ENCODE data around the gene RABL6. TPM values are rescaled to one million over a fixed set of nuclear protein-coding genes. Genes with fewer than 3 reads are reported as not detected.
A peak's percentile ranks its signal among the peaks of the same experiment; 100 is the strongest.

RABL6 gene
- total and polyA plus RNA-seq, 4 donors: 31.3 to 76.1 (median 49.6) TPM

DNA sequence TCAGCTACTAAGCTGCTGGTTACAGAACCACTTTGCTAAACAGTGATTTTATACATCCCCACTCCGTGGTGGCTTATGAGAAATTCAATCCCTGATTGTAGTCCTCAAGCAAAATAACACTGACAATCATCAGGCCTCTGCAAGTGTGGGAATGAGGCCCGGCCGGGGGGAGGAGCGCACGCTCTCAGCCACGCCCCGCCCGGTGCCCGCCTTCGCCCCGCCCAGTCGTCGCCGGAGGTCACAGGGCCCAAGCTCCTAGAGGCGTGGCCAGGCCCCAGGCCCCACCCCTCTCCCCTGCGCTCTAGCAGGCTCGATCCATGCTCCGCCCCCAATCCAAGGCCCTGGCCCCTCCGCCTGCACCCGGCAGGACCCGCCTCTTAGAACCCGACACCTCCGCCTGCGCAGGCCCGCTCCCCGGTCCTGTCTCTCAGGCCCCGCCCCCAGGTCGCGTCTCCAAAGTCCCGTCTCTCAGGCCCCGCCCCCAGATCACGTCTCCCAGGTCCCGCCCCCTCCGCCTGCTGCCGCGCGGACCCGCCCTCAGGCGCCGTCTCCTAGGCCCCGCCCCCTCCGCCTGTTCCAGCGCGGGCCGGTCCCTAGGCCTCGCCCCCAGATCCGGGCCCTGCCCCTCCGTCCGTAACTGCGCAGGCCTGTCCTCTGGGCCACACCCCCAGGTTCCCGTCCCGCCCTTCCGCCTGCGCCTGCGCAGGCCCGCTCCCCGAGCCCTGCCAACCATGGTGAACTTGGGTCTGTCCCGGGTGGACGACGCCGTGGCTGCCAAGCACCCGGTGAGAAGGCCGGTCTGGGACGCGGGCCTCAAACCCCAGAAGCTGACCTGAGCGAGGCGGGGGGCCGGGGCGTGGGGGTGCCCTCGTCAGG lies 16.9 kb upstream of the RABL6 start, which contains the start of gene TMEM141:
Gene TMEM141, plus strand, starts transcription at position 705 of the 876 bp plus-strand sequence. Its CDS starts 27 bp downstream, at position 732.
- DNase-seq (peak; percentile 100), ATAC-seq (ENCODE audit: low FRiP score) (peak; percentile 99)
- 1% methylated on average over 61 to 70 of the region's 70 CpGs for WGBS, 2 donors
- H3K4me3 ChIP-seq (ENCODE audit: low read length in 2 of 2): peak within 1 kb of the TSS; percentile 23 to 40
- intact Hi-C loops (cut with DNase I): loop anchor here in 1 of 2 donors (2.0 to 5.0 kb wide), 2 partner anchors 151 to 238 kb away; partner anchors contain the start of genes ABCA2 and FBXW5
- H3K4me1 ChIP-seq (ENCODE audit: control insufficient read depth in 1 of 2, insufficient read depth in 2 of 2, low read length in 2 of 2): no peaks in the 10 kb centered on the region
- H3K9me3 ChIP-seq (ENCODE audit: control insufficient read depth, low read length): no peaks in the 10 kb centered on the region
- H3K27ac ChIP-seq (ENCODE audit: low read depth in 1 of 2, low read length in 2 of 2): peak within 1 kb of the TSS in 1 of 2 donors; percentile 7
- no peaks in the 10 kb centered on the region for H3K36me3 ChIP-seq (ENCODE audit: control insufficient read depth in 1 of 2, insufficient read depth in 2 of 2, low read length in 1 of 2)
- H3K27me3 ChIP-seq (ENCODE audit: control insufficient read depth in 1 of 2, insufficient read depth in 2 of 2, low read length in 1 of 2): no peaks in the 10 kb centered on the region

DNA sequence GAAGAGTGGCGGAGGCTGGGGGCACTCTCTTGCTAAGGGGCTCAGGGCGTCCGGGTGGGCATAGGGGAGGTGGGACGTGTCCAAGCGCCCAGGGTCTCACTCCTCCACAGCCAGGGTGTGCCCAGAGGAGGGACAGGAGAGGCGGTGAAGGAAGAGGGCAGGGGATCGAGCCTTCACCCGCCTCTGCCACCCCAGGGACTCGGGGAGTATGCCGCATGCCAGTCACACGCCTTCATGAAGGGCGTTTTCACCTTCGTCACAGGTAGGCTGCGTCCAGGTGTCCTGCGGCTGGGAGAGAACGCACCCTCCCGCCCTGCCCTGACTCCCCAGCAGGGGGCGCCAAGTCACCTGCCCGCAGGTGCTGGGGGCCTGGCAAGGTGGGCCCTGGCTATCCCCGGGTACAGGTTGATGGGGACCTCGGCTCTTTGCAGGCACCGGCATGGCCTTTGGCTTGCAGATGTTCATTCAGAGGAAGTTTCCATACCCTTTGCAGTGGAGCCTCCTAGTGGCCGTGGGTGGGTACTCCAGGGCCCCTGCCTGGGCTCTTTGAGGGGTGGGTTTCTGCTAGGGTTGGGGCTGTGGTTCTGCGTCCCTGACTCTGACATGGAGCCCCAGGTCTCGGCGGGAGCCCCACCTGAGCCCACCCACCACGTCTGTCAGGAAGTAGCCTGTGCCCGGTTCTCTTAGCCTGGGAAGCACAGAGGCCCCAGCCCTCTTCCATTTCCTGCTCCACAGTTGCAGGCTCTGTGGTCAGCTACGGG lies 16.1 kb upstream of the RABL6 start:
- DNase-seq (peak; percentile 76 to 83), ATAC-seq (ENCODE audit: low FRiP score) (peak; percentile 5)
- H3K27me3 ChIP-seq (ENCODE audit: control insufficient read depth in 1 of 2, insufficient read depth in 2 of 2, low read length in 1 of 2): no peaks in the 10 kb centered on the region
- intact Hi-C loops (cut with DNase I): loop anchor here in 1 of 2 donors (2.0 to 5.0 kb wide), 2 partner anchors 151 to 237 kb away; partner anchors contain the start of genes ABCA2 and FBXW5
- peak overlapping the region in 1 of 2 donors; percentile 7 for H3K27ac ChIP-seq (ENCODE audit: low read depth in 1 of 2, low read length in 2 of 2)
- WGBS, 2 donors: 2 to 4% methylated on average over 29 of the region's 29 CpGs
- H3K4me3 ChIP-seq (ENCODE audit: low read length in 2 of 2): peak overlapping the region; percentile 23 to 40
- no peaks in the 10 kb centered on the region for H3K9me3 ChIP-seq (ENCODE audit: control insufficient read depth, low read length)
- H3K4me1 ChIP-seq (ENCODE audit: control insufficient read depth in 1 of 2, insufficient read depth in 2 of 2, low read length in 2 of 2): no peaks in the 10 kb centered on the region
- no peaks in the 10 kb centered on the region for H3K36me3 ChIP-seq (ENCODE audit: control insufficient read depth in 1 of 2, insufficient read depth in 2 of 2, low read length in 1 of 2)

DNA sequence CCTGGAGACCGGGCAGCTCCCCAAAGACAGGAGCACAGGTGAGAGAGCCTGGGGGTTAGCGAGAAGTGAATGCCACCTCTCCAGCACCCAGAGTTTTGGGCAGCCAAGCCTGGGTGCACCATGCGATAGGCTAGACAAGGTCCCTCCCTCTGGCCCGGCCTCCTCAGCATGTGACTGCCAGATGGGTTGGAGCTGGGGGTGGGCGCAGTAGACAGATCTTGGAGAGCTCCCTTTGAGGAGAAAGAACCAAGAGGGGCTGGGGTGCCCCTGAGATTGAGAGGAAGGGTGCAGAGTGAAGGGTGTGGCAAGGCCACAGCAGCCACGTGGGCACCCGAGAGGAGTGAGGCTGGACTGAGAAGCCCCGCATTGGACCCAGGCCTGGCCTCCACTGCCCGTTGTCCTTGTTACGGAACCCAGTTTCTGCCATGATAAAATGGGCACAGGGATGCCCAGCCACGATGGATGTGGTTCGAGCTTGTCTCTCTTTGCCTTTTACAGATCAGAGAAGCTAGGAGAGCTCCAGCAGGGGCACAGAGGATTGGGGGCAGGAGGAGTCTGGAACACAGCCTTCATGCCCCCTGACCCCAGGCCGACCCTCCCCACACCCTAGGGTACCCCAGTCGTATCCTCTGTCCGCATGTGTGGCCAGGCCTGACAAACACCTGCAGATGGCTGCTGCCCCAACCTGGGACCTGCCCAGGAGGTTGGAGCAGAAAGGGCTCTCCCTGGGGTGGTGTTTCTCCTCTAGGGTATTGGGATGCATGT lies 15.2 kb upstream of the RABL6 start:
- H3K4me1 ChIP-seq (ENCODE audit: control insufficient read depth in 1 of 2, insufficient read depth in 2 of 2, low read length in 2 of 2): no peaks in the 10 kb centered on the region
- no peak overlapping the region for H3K4me3 ChIP-seq (ENCODE audit: low read length in 2 of 2)
- DNase-seq (peak in 1 of 2 donors; percentile 53), ATAC-seq (ENCODE audit: low FRiP score) (no peak)
- WGBS, 2 donors: 72 to 79% methylated on average over 15 of the region's 15 CpGs
- no peaks in the 10 kb centered on the region for H3K36me3 ChIP-seq (ENCODE audit: control insufficient read depth in 1 of 2, insufficient read depth in 2 of 2, low read length in 1 of 2)
- no peaks in the 10 kb centered on the region for H3K27me3 ChIP-seq (ENCODE audit: control insufficient read depth in 1 of 2, insufficient read depth in 2 of 2, low read length in 1 of 2)
- H3K9me3 ChIP-seq (ENCODE audit: control insufficient read depth, low read length): no peaks in the 10 kb centered on the region
- intact Hi-C loops (cut with DNase I): loop anchor here in 1 of 2 donors (5.0 kb wide), 1 partner anchor 150 kb away; the partner anchor contains the start of gene FBXW5
- no peak overlapping the region for H3K27ac ChIP-seq (ENCODE audit: low read depth in 1 of 2, low read length in 2 of 2)

GRCh38 chr9:136793086-136793946 lies 14.4 kb upstream of the RABL6 start:
- H3K9me3 ChIP-seq (ENCODE audit: control insufficient read depth, low read length): no peaks in the 10 kb centered on the region
- WGBS, 2 donors: 76 to 77% methylated on average over 16 to 17 of the region's 17 CpGs
- no peaks in the 10 kb centered on the region for H3K36me3 ChIP-seq (ENCODE audit: control insufficient read depth in 1 of 2, insufficient read depth in 2 of 2, low read length in 1 of 2)
- intact Hi-C loops (cut with DNase I): loop anchor here in 1 of 2 donors (5.0 kb wide), 1 partner anchor 149 kb away; the partner anchor contains the start of gene FBXW5
- no peaks in the 10 kb centered on the region for H3K4me1 ChIP-seq (ENCODE audit: control insufficient read depth in 1 of 2, insufficient read depth in 2 of 2, low read length in 2 of 2)
- no peaks in the 10 kb centered on the region for H3K27me3 ChIP-seq (ENCODE audit: control insufficient read depth in 1 of 2, insufficient read depth in 2 of 2, low read length in 1 of 2)
- ATAC-seq (ENCODE audit: low FRiP score) (no peak), DNase-seq (peak; percentile 44 to 64)
- H3K27ac ChIP-seq (ENCODE audit: low read depth in 1 of 2, low read length in 2 of 2): no peak overlapping the region
- no peak overlapping the region for H3K4me3 ChIP-seq (ENCODE audit: low read length in 2 of 2)

GRCh38 chr9:136794281-136794999 lies 13.3 kb upstream of the RABL6 start:
- H3K9me3 ChIP-seq (ENCODE audit: control insufficient read depth, low read length): no peaks in the 10 kb centered on the region
- H3K4me3 ChIP-seq (ENCODE audit: low read length in 2 of 2): no peak overlapping the region
- DNase-seq: peak; percentile 42 to 59
- no peaks in the 10 kb centered on the region for H3K36me3 ChIP-seq (ENCODE audit: control insufficient read depth in 1 of 2, insufficient read depth in 2 of 2, low read length in 1 of 2)
- H3K27ac ChIP-seq (ENCODE audit: low read depth in 1 of 2, low read length in 2 of 2): no peak overlapping the region
- H3K4me1 ChIP-seq (ENCODE audit: control insufficient read depth in 1 of 2, insufficient read depth in 2 of 2, low read length in 2 of 2): no peaks in the 10 kb centered on the region
- no peaks in the 10 kb centered on the region for H3K27me3 ChIP-seq (ENCODE audit: control insufficient read depth in 1 of 2, insufficient read depth in 2 of 2, low read length in 1 of 2)
- no peak for ATAC-seq (ENCODE audit: low FRiP score)
- 86 to 88% methylated on average over 14 of the region's 14 CpGs for WGBS, 2 donors
- intact Hi-C loops (cut with DNase I): loop anchor here in 1 of 2 donors (5.0 kb wide), 1 partner anchor 148 kb away; the partner anchor contains the start of gene FBXW5

- Histone ChIP-seq H3K4me3 (ENCODE audit: low read length in 2 of 2) (no peak overlapping the region), H3K27me3 (ENCODE audit: control insufficient read depth in 1 of 2, insufficient read depth in 2 of 2, low read length in 1 of 2) (peaks cover 0 to 2% of the 10 kb centered on the region in 2 donors), H3K4me1 (ENCODE audit: control insufficient read depth in 1 of 2, insufficient read depth in 2 of 2, low read length in 2 of 2) (no peaks in the 10 kb centered on the region), H3K9me3 (ENCODE audit: control insufficient read depth, low read length) (no peaks in the 10 kb centered on the region), H3K27ac (ENCODE audit: low read depth in 1 of 2, low read length in 2 of 2) (no peak overlapping the region), H3K36me3 (ENCODE audit: control insufficient read depth in 1 of 2, insufficient read depth in 2 of 2, low read length in 1 of 2) (no peaks in the 10 kb centered on the region)
- intact Hi-C loops (cut with DNase I): loop anchor here in 1 of 2 donors (5.0 kb wide), 1 partner anchor 147 kb away; the partner anchor contains the start of gene FBXW5
- WGBS, 2 donors: 72 to 74% methylated on average over 6 of the region's 6 CpGs
- DNase-seq (peak; percentile 18 to 22), ATAC-seq (ENCODE audit: low FRiP score) (no peak)
These were observed 12.8 kb upstream of the RABL6 start for GRCh38 chr9:136795000-136795348.

- no peak within 1 kb of the TSS for H3K4me3 ChIP-seq (ENCODE audit: low read length in 2 of 2)
- H3K27me3 ChIP-seq (ENCODE audit: control insufficient read depth in 1 of 2, insufficient read depth in 2 of 2, low read length in 1 of 2): peaks cover 0 to 2% of the 10 kb centered on the region in 2 donors
- intact Hi-C loops (cut with DNase I): no loop called here
- no peak within 1 kb of the TSS for H3K27ac ChIP-seq (ENCODE audit: low read depth in 1 of 2, low read length in 2 of 2)
- 39 to 45% methylated on average over 5 of the region's 5 CpGs for WGBS, 2 donors
- peak in 1 of 2 donors; percentile 37 for DNase-seq
- no peaks in the 10 kb centered on the region for H3K4me1 ChIP-seq (ENCODE audit: control insufficient read depth in 1 of 2, insufficient read depth in 2 of 2, low read length in 2 of 2)
- H3K36me3 ChIP-seq (ENCODE audit: control insufficient read depth in 1 of 2, insufficient read depth in 2 of 2, low read length in 1 of 2): no peaks in the 10 kb centered on the region
- no peaks in the 10 kb centered on the region for H3K9me3 ChIP-seq (ENCODE audit: control insufficient read depth, low read length)
- no peak for ATAC-seq (ENCODE audit: low FRiP score)
These were observed 11.4 kb upstream of the RABL6 start, which contains the start of gene CCDC183 for GRCh38 chr9:136796238-136796774. CCDC183 (plus strand) TSS chr9:136796338; CDS start chr9:136796398, 60 bp downstream.
